ENCODE data around the gene ABCC6.

DNA sequence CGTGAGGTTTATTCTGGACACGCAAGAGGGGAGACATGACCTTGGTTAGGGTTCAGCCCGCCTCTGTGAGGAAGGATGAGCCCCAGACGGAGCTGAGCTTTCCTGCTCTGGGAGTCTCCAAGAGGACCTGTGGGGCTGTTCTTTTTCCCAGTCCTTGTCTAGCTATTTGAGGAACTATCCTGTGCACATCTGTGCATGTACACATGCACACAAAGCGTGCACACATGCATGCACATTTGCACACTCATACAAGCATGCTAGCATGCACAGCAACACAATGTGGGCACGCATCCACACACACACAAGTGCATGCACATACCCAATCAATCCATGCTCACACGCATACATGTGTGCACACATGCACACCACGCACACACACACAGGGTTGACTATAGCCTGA is 40.4 kb downstream of the ABCC6 start:
- TF ChIP-seq, protein P1, sequence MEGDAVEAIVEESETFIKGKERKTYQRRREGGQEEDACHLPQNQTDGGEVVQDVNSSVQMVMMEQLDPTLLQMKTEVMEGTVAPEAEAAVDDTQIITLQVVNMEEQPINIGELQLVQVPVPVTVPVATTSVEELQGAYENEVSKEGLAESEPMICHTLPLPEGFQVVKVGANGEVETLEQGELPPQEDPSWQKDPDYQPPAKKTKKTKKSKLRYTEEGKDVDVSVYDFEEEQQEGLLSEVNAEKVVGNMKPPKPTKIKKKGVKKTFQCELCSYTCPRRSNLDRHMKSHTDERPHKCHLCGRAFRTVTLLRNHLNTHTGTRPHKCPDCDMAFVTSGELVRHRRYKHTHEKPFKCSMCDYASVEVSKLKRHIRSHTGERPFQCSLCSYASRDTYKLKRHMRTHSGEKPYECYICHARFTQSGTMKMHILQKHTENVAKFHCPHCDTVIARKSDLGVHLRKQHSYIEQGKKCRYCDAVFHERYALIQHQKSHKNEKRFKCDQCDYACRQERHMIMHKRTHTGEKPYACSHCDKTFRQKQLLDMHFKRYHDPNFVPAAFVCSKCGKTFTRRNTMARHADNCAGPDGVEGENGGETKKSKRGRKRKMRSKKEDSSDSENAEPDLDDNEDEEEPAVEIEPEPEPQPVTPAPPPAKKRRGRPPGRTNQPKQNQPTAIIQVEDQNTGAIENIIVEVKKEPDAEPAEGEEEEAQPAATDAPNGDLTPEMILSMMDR (conservative IDR thresholded peaks at IDR 0.05; ENCODE audit: low read depth, low read length) = no peak
- no peak for TF ChIP-seq EZH2 (IDR thresholded peaks at IDR 0.05; ENCODE audit: low read length, unreplicated experiment)

All from PC-3 (cell line).